Measurements from ENCODE around the gene ELF1.

DNA sequence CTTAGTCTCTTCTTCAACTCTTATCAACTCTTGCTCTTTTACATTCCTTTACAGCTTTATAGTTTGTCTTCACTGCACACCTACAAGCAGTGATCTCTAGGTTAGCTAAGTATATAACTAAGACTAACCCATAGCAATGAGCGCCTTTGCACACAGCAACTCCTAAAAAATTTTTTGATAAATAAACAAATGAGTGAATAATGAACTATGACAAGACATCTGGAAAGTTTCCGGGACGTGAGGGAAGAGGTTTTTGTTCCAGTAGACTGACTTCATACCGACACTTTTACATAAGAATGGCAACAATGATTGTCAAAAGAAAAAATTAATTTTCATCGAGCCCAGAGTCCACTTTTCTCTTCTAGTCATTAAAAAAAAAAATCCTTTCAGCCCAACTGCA is 98.3 kb downstream of the ELF1 start:
- TF ChIP-seq FOS (IDR thresholded peaks at IDR 0.05; ENCODE audit: low read depth, low read length) (no peak), POLR2A (IDR thresholded peaks at IDR 0.05; ENCODE audit: low read depth, low read length) (no peak), CTCF (conservative IDR thresholded peaks at IDR 0.05; ENCODE audit: low read depth, low read length) (no peak), RFX5 (IDR thresholded peaks at IDR 0.05; ENCODE audit: low read depth, low read length) (no peak), CHD1 (IDR thresholded peaks at IDR 0.05; ENCODE audit: low read depth, low read length) (no peak), SMC3 (IDR thresholded peaks at IDR 0.05; ENCODE audit: low read depth, low read length) (no peak), MXI1 (IDR thresholded peaks at IDR 0.05; ENCODE audit: borderline replicate concordance, low read depth, low read length) (no peak), BHLHE40 (IDR thresholded peaks at IDR 0.05; ENCODE audit: low read depth, low read length) (no peak), RAD21 (IDR thresholded peaks at IDR 0.05; ENCODE audit: low read length) (no peak), RCOR1 (IDR thresholded peaks at IDR 0.05; ENCODE audit: insufficient replicate concordance, low read length) (no peak), MAZ (IDR thresholded peaks at IDR 0.05; ENCODE audit: borderline replicate concordance, low read depth, low read length) (no peak), CEBPB (IDR thresholded peaks at IDR 0.05; ENCODE audit: low read depth, low read length) (no peak)
